RWPE1 (cell line): ENCODE measurements around the gene ATXN2.
A peak's percentile ranks its signal among the peaks of the same experiment; 100 is the strongest.

ENCODE experiments used
- CTCF ChIA-PET: fragments of 350-600 bp; sonication (Branson Sonifier 250); formaldehyde crosslinking; extraction: SDS; loops from one replicate; lab custom pipeline; 2021; lab: Yijun Ruan, JAX
- POLR2A ChIA-PET: fragments of 400-600 bp; formaldehyde crosslinking; extraction: SDS; loops from one replicate; lab custom pipeline; 2020; ENCODE audit warnings: antibody characterized with exemption; ENCODE audit not compliant: low non-redundant PET; lab: Yijun Ruan, JAX
- DNase-seq: peaks from one replicate; pipeline ENCODE4 v3.0.0; 2012; ENCODE audit warnings: low spot score
- H3K27ac ChIP-seq: fragments of 450-650 bp; 2 replicates; pipeline ENCODE4 v1.5.1; 2017
- CTCF ChIP-seq: fragments of 450-650 bp; conservative IDR thresholded peaks from 2 replicates; pipeline ENCODE4 v1.5.1; 2017; ENCODE audit warnings: low read depth, mild to moderate bottlenecking

ATXN2 gene

DNA sequence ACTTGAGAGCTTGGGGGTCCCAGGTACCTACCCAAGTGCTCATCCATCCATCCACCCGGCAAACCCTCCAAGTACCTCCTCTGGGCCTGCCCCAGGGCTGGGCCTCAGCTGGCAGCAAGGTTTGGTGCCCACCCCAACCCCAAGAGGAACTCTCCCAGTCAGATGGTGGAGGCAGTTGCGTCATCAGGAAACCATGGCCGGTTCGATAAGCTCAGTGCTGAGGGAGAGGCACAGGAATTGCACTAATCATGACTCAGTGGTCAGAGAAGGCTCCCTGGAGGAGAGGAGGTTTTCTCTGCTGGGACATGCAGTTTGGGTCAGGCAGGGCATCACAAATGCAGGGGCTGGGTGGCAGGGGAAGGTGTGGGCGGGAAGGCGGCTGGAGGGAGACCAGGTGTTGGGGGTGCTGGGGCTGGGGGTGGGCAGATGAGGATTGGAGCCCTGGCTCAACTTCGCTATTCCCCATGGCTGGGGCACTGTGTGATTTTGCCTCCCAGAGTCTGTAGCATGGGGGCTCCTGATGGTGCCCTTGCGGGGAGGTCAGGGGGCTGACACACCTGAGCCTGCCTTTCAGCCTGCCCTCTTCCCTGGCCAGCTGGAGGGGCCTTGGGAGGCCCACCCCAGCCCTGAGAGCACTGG, 161.2 kb downstream of the ATXN2 start:
- peak; percentile 69 for DNase-seq
- peak overlapping the region; percentile 90 for H3K27ac ChIP-seq
- POLR2A ChIA-PET = interaction anchor here (1.2 kb wide), 1 partner anchor 30 kb away, joined by 8 read pairs; no protein-coding TSS in a partner anchor
- no peak for TF ChIP-seq CTCF
- CTCF ChIA-PET = no interaction called here

GRCh38 chr12:111436811-111437210, 162.3 kb downstream of the ATXN2 start:
- ChIA-PET CTCF (no interaction called here), POLR2A (no interaction called here)
- peak overlapping the region; percentile 90 for H3K27ac ChIP-seq
- DNase-seq = no peak
- TF ChIP-seq CTCF = no peak

GRCh38 chr12:111436266-111436665, 162.8 kb downstream of the ATXN2 start:
- POLR2A ChIA-PET = no interaction called here
- peak overlapping the region; percentile 90 for H3K27ac ChIP-seq
- no peak for TF ChIP-seq CTCF
- DNase-seq = no peak
- CTCF ChIA-PET = no interaction called here

DNA sequence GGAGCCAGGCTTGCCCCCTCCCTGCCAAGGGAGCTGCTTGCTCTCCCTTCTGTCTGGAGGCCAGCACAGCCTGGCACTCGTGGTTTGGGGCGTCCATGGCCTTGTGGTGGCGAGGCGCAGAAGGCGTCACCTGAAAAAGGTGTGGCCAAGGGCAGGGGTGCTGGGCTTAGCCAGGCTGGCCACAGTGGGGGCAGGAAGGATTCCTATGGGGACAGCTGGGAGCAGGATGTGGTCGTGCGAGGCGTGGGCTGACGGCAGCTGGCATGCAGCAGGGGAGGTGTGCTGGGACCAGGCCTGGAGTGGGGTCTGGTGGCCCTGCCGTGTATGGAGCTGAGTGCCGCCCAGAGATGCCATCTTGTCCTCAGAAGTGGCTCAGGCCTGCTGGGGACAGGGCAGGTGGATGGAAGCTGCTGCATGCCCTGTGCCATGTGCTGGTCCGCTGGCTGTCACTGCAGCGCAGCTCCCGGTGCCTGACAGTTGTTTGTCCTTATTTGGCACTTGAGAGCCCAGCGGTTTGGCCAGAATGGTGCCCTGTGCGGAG, 163.4 kb downstream of the ATXN2 start:
- POLR2A ChIA-PET = no interaction called here
- no peak for DNase-seq
- no peak for TF ChIP-seq CTCF
- H3K27ac ChIP-seq = peak overlapping the region; percentile 90
- CTCF ChIA-PET = interaction anchor here (0.5 to 2.8 kb wide), 4 partner anchors 9 to 637 kb away, joined by 3 to 10 read pairs (median 6); no protein-coding TSS in a partner anchor

- peak overlapping the region; percentile 90 for H3K27ac ChIP-seq
- CTCF ChIA-PET = interaction anchor here (0.5 to 2.8 kb wide), 4 partner anchors 10 to 636 kb away, joined by 3 to 10 read pairs (median 6); no protein-coding TSS in a partner anchor
- no peak for DNase-seq
Measured at GRCh38 chr12:111434680-111435338, 164.3 kb downstream of the ATXN2 start.

More at GRCh38 chr12:111434680-111435338, 164.3 kb downstream of the ATXN2 start:
- POLR2A ChIA-PET = no interaction called here
- TF ChIP-seq CTCF = no peak
